Common myeloid progenitor, CD34-positive (primary cell): ENCODE results near the gene TSPAN32.

ENCODE experiments used
- CTCF ChIA-PET: fragments of 350-600 bp; sonication (Branson Sonifier 250); formaldehyde crosslinking; loops from one replicate; lab custom pipeline; 2021; ENCODE audit warnings: antibody characterized with exemption; lab: Charles Lee
- POLR2A ChIA-PET: fragments of 350-600 bp; sonication (Branson Sonifier 250); formaldehyde crosslinking; loops from one replicate; lab custom pipeline; 2021; ENCODE audit warnings: antibody characterized with exemption; lab: Charles Lee
- DNase-seq, 3 donors: peaks; one replicate each; pipeline versions ENCODE4 v3.0.0 to v3.0.0-alpha.2; 2013
- H3K27ac ChIP-seq, 2 experiments: 1 replicate in 1 of 2; 2 replicates in 1 of 2; pipeline ENCODE4 v1.7.0; 2013; ENCODE audit warnings: inconsistent platforms in 2 of 2, low read length in 2 of 2, mild to moderate bottlenecking in 2 of 2, low read depth in 1 of 2, moderate library complexity in 1 of 2; ENCODE audit not compliant: severe bottlenecking in 2 of 2, insufficient read depth in 1 of 2, poor library complexity in 1 of 2
- H3K27me3 ChIP-seq, 5 experiments: replicated peaks in 2 of 5; 1 replicate in 3 of 5; 2 replicates in 2 of 5; pipeline versions ENCODE4 v1.6.1 to v1.7.0; 2013; ENCODE audit warnings: low read length in 4 of 5, mild to moderate bottlenecking in 2 of 5, moderate library complexity in 2 of 5, inconsistent platforms in 1 of 5; ENCODE audit not compliant: insufficient read depth in 5 of 5, control insufficient read depth in 4 of 5
- H3K36me3 ChIP-seq, 4 experiments: 1 replicate in 2 of 4; 2 replicates in 2 of 4; pipeline versions ENCODE4 v1.6.1 to v1.7.0; 2013; ENCODE audit warnings: low read length in 3 of 4, control low read depth in 1 of 4, mild to moderate bottlenecking in 1 of 4; ENCODE audit not compliant: control insufficient read depth in 4 of 4, insufficient read depth in 4 of 4
- H3K4me1 ChIP-seq, 4 experiments: 1 replicate in 3 of 4; 2 replicates in 1 of 4; pipeline versions ENCODE4 v1.6.1 to v1.7.1; 2013; ENCODE audit warnings: low read length in 3 of 4, mild to moderate bottlenecking in 3 of 4, control low read depth in 1 of 4, inconsistent platforms in 1 of 4, moderate library complexity in 1 of 4; ENCODE audit not compliant: control insufficient read depth in 4 of 4, insufficient read depth in 4 of 4; ENCODE audit errors: control extremely low read depth in 1 of 4
- H3K4me3 ChIP-seq, 7 experiments: 1 replicate in 4 of 7; 2 replicates in 3 of 7; pipeline versions ENCODE4 v1.5.1 to v1.7.0; 2013; ENCODE audit warnings: mild to moderate bottlenecking in 7 of 7, low read length in 6 of 7, moderate library complexity in 6 of 7, inconsistent platforms in 2 of 7, low read depth in 2 of 7, control low read depth in 1 of 7; ENCODE audit not compliant: insufficient read depth in 4 of 7, control insufficient read depth in 1 of 7; ENCODE audit errors: extremely low read depth in 1 of 7
- H3K9me3 ChIP-seq, 5 experiments: 1 replicate in 4 of 5; 2 replicates in 1 of 5; pipeline versions ENCODE4 v1.6.1 to v1.7.1; 2013; ENCODE audit warnings: low read length in 4 of 5, mild to moderate bottlenecking in 2 of 5, inconsistent platforms in 1 of 5, low read depth in 1 of 5, moderate library complexity in 1 of 5; ENCODE audit not compliant: control insufficient read depth in 4 of 5, insufficient read depth in 2 of 5; ENCODE audit errors: control extremely low read depth in 1 of 5
- WGBS: methylation state at CpG from one replicate; pipeline ENCODE4 v1.1.5; 2013; ENCODE audit not compliant: insufficient coverage; 5-methylcytosine and 5-hydroxymethylcytosine counted together

Gene TSPAN32

DNA sequence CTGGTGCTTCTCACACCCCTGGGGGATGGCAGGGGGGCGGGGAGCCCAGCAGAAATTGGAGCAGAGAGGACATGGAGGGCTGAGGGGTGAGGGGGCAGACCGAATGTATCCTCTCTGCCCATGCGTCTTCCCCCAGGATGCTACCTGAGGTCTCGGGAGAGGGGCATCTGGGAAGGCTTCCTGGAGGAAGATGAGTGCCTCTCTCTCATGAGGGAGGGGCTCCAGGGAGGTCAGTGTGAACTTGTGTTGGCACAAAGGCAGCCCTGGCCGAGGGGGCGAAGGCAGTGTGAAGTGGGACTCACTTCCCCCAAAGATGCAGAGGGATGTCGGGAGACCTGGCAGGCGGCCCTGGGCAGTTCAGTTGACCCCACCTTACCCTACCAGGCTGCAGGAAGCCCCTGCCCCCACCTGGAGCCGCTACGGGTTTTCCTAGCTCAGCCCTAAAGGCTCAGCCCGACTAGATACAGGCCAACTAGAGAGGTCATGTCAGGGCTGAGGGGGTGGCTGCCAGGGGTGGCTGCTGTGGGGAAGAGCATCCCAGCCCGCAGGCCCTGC, 41.8 kb upstream of the TSPAN32 start:
- no peak for DNase-seq
- no peak overlapping the region for H3K4me3 ChIP-seq

DNA sequence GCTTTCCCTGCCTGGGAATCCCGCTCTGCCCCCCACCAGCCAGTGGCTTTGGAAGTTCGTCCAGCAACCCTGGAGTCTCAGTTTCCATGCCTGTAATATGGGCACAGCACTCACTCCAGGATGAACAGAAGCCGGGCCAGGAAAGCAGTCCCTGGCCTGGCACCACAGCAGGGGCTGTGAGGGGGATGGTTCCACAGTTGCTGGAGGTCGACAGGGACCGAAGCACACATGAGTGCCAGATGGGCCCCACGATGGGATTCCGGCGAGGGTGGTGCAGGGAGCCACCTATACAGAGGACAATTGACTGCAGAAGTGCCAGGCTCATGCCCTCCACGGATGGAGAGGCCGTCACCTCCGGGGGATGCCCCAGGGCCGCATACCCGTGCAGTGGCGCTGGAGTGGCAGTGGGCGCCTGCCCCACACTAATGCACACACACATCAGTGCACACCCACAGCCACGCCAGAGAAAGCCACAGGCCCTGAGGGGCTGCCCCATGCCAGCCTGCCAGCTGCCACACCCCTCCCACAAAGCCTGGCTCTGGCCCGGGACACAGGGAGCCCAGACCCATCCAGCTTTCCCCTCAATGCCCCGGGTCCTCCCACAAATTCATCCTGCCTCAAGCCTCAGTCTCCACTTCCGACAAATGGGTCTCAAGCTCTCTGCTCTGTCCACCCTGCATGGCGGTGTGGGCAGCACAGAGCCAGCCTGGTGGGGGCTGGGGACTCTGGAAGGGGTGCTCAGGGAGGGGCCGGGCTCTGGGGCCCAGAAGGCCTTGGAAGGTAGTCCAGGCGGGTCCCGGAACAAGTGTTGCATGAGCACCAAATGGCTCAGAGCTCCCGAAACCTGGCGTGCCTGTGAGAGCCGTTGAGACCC, 41.1 kb upstream of the TSPAN32 start:
- Histone ChIP-seq H3K36me3 (no peaks in the 10 kb centered on the region), H3K4me3 (no peak overlapping the region), H3K27me3 (peaks cover 0 to 3% (median 0%) of the 10 kb centered on the region in 5 experiments), H3K27ac (no peak overlapping the region), H3K9me3 (no peaks in the 10 kb centered on the region), H3K4me1 (peaks cover 0 to 8% (median 6%) of the 10 kb centered on the region in 4 experiments)
- ChIA-PET POLR2A (no interaction called here), CTCF (no interaction called here)
- WGBS: 95% methylated on average over 25 of the region's 26 CpGs
- no peak for DNase-seq

More for the DNA sequence above, 41.8 kb upstream of the TSPAN32 start:
- no peak overlapping the region for H3K27ac ChIP-seq
- H3K36me3 ChIP-seq: no peaks in the 10 kb centered on the region
- peaks cover 0 to under 1% (median 0%) of the 10 kb centered on the region in 4 experiments for H3K4me1 ChIP-seq
- peaks cover 0 to 3% (median 0%) of the 10 kb centered on the region in 5 experiments for H3K27me3 ChIP-seq
- no peaks in the 10 kb centered on the region for H3K9me3 ChIP-seq
- WGBS: 94% methylated on average over 11 of the region's 12 CpGs
- ChIA-PET POLR2A (no interaction called here), CTCF (interaction anchor here (1.9 kb wide), 1 partner anchor 8 kb away, joined by 6 read pairs; no protein-coding TSS in a partner anchor)

DNA sequence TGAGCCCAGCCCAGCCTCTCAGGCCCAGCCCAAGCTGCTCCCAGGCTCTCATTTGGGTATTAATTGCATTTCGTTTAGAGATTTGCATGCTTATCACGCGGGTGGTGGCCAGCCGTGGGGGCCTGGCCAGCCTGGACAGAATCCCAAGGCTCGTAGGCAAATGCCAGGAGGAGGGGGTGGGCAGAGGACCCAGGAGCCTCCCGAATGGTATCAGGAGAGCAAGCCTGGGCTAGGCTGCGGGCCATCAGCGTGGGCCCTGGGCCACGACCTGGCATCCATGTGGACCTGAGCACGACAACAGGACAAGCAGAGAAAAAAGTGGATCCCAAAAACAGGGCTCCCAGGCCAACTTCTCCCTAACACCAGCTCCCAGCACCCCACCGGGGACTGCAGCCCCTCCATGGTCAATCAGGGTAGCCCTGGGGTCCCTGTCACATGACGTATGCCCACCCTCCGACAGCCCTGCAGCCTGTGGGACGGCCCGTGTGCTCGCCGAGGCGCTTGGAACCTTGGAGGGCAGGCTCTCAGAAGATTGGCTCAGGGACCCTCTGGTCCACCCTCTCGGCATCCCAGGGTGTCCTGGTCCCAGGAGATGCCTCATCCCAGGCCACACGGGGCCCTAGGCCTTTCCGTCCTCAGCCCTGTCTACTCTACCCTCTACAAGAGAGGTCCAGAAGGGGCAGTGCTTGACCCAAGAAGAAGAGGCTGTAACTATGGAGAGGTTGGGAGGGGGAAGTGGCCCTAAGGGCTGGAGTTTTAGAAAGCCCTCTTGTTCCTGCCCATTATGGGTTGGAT, 40.2 kb upstream of the TSPAN32 start:
- Histone ChIP-seq H3K36me3 (no peaks in the 10 kb centered on the region), H3K9me3 (no peaks in the 10 kb centered on the region), H3K27ac (no peak overlapping the region), H3K4me1 (peaks cover 0 to 17% (median 15%) of the 10 kb centered on the region in 4 experiments), H3K27me3 (peaks cover 0 to 2% (median 0%) of the 10 kb centered on the region in 5 experiments), H3K4me3 (no peak overlapping the region)
- ChIA-PET POLR2A (no interaction called here), CTCF (no interaction called here)
- DNase-seq: no peak
- 97% methylated on average over 13 of the region's 21 CpGs for WGBS

DNA sequence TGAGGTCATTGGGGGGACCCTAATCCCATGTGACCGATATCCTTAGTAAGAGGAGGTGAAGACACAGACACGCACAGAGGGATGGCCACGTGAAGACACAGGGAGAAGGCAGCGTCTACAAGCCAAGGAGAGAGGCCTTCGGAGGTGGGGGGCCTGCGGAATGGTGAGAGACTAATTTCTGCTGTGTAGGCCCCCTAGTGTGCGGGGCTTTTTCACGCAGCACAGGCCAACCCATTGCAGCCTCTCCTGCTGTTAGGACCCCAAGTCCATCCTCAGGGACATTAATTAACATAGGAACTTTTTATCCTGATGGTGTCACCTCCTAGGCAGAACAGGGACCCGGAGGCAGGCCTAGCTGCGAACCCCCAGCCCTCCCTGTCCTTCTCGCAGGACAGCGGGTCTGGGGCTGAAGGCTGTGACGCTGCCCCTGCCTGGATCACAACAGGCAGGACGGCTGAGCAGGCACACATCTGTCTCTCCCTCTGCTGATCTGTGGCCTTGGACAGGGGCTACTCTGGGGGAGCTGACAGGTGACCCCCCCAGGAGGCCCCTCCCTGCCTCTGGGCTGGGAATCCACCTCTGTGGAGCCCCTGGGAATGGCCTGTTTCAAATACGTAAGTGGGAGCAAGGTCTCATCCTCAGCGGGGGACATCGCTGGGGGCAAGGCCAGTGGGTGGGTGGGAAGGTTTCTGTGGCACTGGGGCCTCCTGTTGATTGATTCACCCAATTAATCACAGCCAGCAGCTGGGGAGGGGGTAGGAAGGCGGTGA, 39.3 kb upstream of the TSPAN32 start:
- ChIA-PET CTCF (interaction anchor here (0.8 to 1.9 kb wide), 2 partner anchors 12 to 54 kb away, joined by 3 to 6 read pairs; no protein-coding TSS in a partner anchor), POLR2A (no interaction called here)
- Histone ChIP-seq H3K4me1 (peaks cover 0 to 18% (median 15%) of the 10 kb centered on the region in 4 experiments), H3K36me3 (no peaks in the 10 kb centered on the region), H3K9me3 (no peaks in the 10 kb centered on the region), H3K27ac (no peak overlapping the region), H3K27me3 (no peaks in the 10 kb centered on the region), H3K4me3 (no peak overlapping the region)
- no peak for DNase-seq
- 96% methylated on average over 12 of the region's 18 CpGs for WGBS

DNA sequence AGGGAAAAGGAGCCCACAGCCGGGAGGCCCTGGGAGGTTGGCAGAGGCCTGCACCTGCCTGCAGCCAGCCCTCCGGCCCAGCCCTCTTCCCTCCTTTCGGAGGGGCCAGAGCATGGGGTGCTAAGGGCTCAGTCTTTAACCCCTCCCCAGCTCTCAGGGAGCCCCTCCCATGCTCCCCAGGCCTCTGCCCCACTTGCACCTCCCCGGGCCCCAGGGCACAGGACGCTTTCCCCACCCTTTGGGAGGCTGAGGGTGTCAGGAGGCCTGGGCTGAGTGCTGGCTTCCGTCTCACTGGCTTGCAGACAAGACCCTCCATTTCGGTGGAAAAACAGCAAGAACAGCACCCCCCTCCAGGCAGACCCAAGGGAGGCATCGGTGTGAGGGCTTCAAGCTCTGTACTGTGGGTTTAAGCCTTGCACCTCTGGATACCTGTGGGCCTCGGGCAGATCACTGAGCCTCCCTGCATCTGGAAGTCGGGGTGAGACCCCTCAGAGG, 38.7 kb upstream of the TSPAN32 start:
- 100% methylated on average over 4 of the region's 10 CpGs for WGBS
- Histone ChIP-seq H3K27me3 (no peaks in the 10 kb centered on the region), H3K4me1 (peaks cover 0 to 18% (median 15%) of the 10 kb centered on the region in 4 experiments), H3K9me3 (no peaks in the 10 kb centered on the region), H3K36me3 (no peaks in the 10 kb centered on the region), H3K4me3 (no peak overlapping the region), H3K27ac (no peak overlapping the region)
- ChIA-PET CTCF (interaction anchor here (0.8 to 1.9 kb wide), 3 partner anchors 13 to 158 kb away, joined by 3 to 6 read pairs (median 3); no protein-coding TSS in a partner anchor), POLR2A (no interaction called here)
- DNase-seq: no peak

DNA sequence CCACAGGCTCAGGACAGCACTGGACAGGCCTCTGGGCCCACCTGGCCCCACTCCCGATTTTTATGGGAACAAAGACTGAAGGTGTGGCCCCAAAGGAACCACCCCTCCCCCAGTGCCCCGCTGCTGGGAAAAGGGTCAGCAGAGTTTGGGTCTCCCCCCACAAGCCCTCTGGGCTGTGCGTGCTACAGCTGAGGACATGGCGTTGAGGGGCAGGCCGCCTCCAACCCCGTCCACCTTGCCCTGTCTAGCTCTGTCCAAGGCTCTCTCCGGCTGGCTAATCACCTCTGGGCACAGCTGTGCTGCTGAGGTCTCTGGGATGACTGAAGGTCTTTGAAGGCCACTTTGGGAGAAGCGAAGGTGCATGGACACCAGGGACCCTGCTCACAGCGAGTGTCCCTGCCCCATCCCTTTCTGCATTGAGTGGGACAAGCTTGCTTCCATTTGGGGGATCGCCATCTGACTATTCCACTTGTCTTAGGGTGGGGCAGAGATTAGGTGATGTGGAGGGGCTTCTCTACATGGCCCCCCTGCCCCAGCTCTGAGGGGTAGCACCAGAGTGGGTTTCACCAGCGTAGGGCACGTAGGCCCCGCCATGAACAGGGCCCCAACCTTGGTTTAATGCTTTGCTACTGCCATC, 38.0 kb upstream of the TSPAN32 start:
- WGBS: 96% methylated on average over 10 of the region's 13 CpGs
- ChIA-PET CTCF (interaction anchor here (0.8 to 1.9 kb wide), 3 partner anchors 13 to 157 kb away, joined by 3 to 6 read pairs (median 3); no protein-coding TSS in a partner anchor), POLR2A (no interaction called here)
- no peak for DNase-seq
- H3K36me3 ChIP-seq: no peaks in the 10 kb centered on the region
- no peak overlapping the region for H3K4me3 ChIP-seq
- H3K27me3 ChIP-seq: no peaks in the 10 kb centered on the region
- no peaks in the 10 kb centered on the region for H3K9me3 ChIP-seq
- H3K27ac ChIP-seq: no peak overlapping the region
- peaks cover 0 to 23% (median 19%) of the 10 kb centered on the region in 4 experiments for H3K4me1 ChIP-seq
